ENCODE results near the gene E2F8. TPM values are rescaled to one million over a fixed set of nuclear protein-coding genes. Genes with fewer than 3 reads are reported as not detected.
A peak's percentile ranks its signal among the peaks of the same experiment; 100 is the strongest.

The E2F8 gene, protein sequence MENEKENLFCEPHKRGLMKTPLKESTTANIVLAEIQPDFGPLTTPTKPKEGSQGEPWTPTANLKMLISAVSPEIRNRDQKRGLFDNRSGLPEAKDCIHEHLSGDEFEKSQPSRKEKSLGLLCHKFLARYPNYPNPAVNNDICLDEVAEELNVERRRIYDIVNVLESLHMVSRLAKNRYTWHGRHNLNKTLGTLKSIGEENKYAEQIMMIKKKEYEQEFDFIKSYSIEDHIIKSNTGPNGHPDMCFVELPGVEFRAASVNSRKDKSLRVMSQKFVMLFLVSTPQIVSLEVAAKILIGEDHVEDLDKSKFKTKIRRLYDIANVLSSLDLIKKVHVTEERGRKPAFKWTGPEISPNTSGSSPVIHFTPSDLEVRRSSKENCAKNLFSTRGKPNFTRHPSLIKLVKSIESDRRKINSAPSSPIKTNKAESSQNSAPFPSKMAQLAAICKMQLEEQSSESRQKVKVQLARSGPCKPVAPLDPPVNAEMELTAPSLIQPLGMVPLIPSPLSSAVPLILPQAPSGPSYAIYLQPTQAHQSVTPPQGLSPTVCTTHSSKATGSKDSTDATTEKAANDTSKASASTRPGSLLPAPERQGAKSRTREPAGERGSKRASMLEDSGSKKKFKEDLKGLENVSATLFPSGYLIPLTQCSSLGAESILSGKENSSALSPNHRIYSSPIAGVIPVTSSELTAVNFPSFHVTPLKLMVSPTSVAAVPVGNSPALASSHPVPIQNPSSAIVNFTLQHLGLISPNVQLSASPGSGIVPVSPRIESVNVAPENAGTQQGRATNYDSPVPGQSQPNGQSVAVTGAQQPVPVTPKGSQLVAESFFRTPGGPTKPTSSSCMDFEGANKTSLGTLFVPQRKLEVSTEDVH
- 1 to 10 TPM in 2 of 4 donors, under 1 TPM in 2; 0.57 to 4.8 (median 1.4) TPM for total RNA-seq

- WGBS, 2 donors, result 0 to 2% methylated on average over 44 to 46 of the region's 59 CpGs
- peak; percentile 90 to 97 for DNase-seq (ENCODE audit: low spot score in 2 of 2)
- TF ChIP-seq, protein P1, sequence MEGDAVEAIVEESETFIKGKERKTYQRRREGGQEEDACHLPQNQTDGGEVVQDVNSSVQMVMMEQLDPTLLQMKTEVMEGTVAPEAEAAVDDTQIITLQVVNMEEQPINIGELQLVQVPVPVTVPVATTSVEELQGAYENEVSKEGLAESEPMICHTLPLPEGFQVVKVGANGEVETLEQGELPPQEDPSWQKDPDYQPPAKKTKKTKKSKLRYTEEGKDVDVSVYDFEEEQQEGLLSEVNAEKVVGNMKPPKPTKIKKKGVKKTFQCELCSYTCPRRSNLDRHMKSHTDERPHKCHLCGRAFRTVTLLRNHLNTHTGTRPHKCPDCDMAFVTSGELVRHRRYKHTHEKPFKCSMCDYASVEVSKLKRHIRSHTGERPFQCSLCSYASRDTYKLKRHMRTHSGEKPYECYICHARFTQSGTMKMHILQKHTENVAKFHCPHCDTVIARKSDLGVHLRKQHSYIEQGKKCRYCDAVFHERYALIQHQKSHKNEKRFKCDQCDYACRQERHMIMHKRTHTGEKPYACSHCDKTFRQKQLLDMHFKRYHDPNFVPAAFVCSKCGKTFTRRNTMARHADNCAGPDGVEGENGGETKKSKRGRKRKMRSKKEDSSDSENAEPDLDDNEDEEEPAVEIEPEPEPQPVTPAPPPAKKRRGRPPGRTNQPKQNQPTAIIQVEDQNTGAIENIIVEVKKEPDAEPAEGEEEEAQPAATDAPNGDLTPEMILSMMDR (IDR thresholded peaks at IDR 0.05), result no peak
- TF ChIP-seq POLR2A (IDR thresholded peaks at IDR 0.05), result no peak
- intact Hi-C loops (cut with DNase I; ENCODE audit: low total_unique reads), result no loop called here
- peak within 1 kb of the TSS; percentile 35 for H3K4me3 ChIP-seq (ENCODE audit: low read depth, poor library complexity, severe bottlenecking)
Observed at GRCh38 chr11:19240420-19241259, at the start of gene E2F8. TSS of gene E2F8 (minus strand) at chr11:19240945. CDS start at chr11:19240121, 824 bp downstream.

DNA sequence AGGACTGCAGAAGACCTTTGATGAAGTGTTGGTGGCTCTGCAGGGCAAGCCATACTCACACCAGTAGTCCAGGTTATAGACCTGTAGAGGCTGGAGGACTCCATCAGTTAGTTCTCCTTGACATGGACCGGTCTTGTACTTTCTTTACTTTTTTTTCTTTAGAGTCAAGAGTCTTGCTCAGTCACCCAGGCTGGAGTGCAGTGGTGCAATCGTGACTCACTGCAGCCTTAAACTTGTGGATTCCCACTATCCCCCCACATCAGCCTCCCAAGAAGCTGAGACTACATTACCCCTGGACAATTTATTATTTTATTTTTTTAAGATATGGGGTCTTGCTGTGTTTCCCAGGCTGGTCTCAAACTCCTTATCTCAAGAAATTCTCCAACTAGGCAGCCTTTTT is 49.6 kb upstream of the E2F8 start:
- intact Hi-C loops (cut with DNase I; ENCODE audit: low total_unique reads), result no loop called here
- H3K4me3 ChIP-seq (ENCODE audit: low read depth, poor library complexity, severe bottlenecking), result no peak overlapping the region
- DNase-seq (ENCODE audit: low spot score in 2 of 2), result no peak
- TF ChIP-seq POLR2A (IDR thresholded peaks at IDR 0.05), result no peak
- TF ChIP-seq, protein P1 (IDR thresholded peaks at IDR 0.05), result no peak
- 84 to 92% methylated on average over 2 of the region's 2 CpGs for WGBS, 2 donors

DNA sequence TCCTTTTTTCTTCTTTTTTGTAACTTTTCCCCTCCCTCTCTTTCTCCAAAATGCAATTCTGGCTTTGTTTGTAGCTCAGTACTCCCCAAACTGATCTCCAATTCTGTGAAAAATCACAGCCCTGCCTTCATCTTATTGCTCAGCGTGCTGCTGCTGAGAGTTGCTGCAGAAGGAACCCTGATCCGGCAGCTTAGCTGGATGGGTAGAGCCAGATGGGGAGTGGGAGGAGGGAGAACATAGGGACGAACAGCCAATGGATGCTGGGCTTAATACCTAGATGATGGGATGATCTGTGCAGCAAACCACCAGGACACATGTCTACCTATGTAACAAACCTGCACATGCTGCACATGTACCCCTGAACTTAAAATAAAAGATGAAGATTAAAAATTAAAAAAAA is 47.5 kb upstream of the E2F8 start:
- 73 to 77% methylated on average over 3 of the region's 3 CpGs for WGBS, 2 donors
- H3K4me3 ChIP-seq (ENCODE audit: low read depth, poor library complexity, severe bottlenecking), result no peak overlapping the region
- intact Hi-C loops (cut with DNase I; ENCODE audit: low total_unique reads), result no loop called here
- TF ChIP-seq POLR2A (IDR thresholded peaks at IDR 0.05), result no peak
- TF ChIP-seq, protein P1 (IDR thresholded peaks at IDR 0.05), result no peak
- no peak for DNase-seq (ENCODE audit: low spot score in 2 of 2)

- 91 to 95% methylated on average over 4 of the region's 4 CpGs for WGBS, 2 donors
- H3K4me3 ChIP-seq (ENCODE audit: low read depth, poor library complexity, severe bottlenecking), result no peak overlapping the region
- no peak for TF ChIP-seq POLR2A (IDR thresholded peaks at IDR 0.05)
- TF ChIP-seq, protein P1 (IDR thresholded peaks at IDR 0.05), result no peak
- DNase-seq (ENCODE audit: low spot score in 2 of 2), result no peak
- intact Hi-C loops (cut with DNase I; ENCODE audit: low total_unique reads), result no loop called here
Observed at GRCh38 chr11:19286411-19286810, 45.7 kb upstream of the E2F8 start.

- 68 to 85% methylated on average over 2 to 3 of the region's 3 CpGs for WGBS, 2 donors
- intact Hi-C loops (cut with DNase I; ENCODE audit: low total_unique reads), result no loop called here
Observed at GRCh38 chr11:19284881-19285280, 44.1 kb upstream of the E2F8 start.

More at GRCh38 chr11:19284881-19285280, 44.1 kb upstream of the E2F8 start:
- TF ChIP-seq, protein P1 (IDR thresholded peaks at IDR 0.05), result no peak
- TF ChIP-seq POLR2A (IDR thresholded peaks at IDR 0.05), result no peak
- no peak for DNase-seq (ENCODE audit: low spot score in 2 of 2)
- H3K4me3 ChIP-seq (ENCODE audit: low read depth, poor library complexity, severe bottlenecking), result no peak overlapping the region
